ENCODE results near the gene MRPL24.

Gene MRPL24

GRCh38 chr1:156752843-156753482 lies 12.1 kb upstream of the MRPL24 start:
- Mint-ChIP-seq H3K4me1 (peaks cover 48% of the 10 kb centered on the region), H3K36me3 (peaks cover 24% of the 10 kb centered on the region), H3K9me3 (no peaks in the 10 kb centered on the region), H3K27me3 (no peaks in the 10 kb centered on the region), H3K27ac (peak overlapping the region; percentile 92), H3K4me3 (peak overlapping the region; percentile 91)
- CTCF ChIA-PET: interaction anchor here (0.7 to 4.3 kb wide), 5 partner anchors 12 to 64 kb away, joined by 3 to 40 read pairs (median 4); partner anchors contain the start of genes ISG20L2, METTL25B and PRCC
- DNase-seq: no peak

DNA sequence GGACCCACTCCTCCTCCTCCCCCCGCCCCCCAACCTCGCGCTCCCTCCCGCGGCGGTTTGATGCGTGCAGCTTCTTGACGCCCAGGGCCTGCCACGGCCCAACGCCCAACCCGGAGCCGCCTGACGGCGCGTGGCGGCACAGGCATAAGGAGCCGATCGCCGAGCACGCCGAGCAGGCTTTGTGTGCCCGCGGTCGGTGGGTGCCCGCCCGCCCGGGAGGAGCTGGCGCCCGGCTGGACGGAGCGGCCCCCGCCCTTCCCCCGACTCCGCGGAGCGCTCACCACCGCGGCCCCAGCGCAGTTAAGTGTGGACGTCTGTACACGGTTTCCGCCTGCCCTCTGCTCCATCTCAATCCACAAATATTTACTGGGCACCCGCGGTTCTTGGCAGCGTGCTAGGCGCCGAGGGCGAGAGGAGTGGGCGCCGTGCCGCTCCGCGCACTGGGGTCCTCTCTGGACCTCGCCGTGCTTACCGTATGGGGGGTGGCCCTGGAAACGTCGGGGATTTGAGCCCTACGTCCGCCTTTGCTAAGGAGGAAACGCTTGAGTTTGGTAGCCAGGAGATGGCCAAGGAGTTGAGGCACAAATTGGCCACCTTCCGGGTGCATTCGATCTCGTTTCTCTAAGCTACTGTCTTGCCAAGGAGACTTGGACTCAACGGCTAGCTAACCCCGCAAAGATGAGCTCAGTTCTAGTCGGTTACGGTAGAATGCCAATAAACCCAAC lies 11.0 kb upstream of the MRPL24 start:
- Mint-ChIP-seq H3K27ac (peak overlapping the region; percentile 92), H3K4me1 (peaks cover 57% of the 10 kb centered on the region), H3K36me3 (peaks cover 26% of the 10 kb centered on the region), H3K27me3 (no peaks in the 10 kb centered on the region), H3K4me3 (peak overlapping the region; percentile 91), H3K9me3 (no peaks in the 10 kb centered on the region)
- CTCF ChIA-PET: interaction anchor here (0.7 to 4.3 kb wide), 7 partner anchors 13 to 138 kb away, joined by 3 to 40 read pairs (median 4); partner anchors contain the start of genes ISG20L2, METTL25B and PRCC
- DNase-seq: peak; percentile 99

DNA sequence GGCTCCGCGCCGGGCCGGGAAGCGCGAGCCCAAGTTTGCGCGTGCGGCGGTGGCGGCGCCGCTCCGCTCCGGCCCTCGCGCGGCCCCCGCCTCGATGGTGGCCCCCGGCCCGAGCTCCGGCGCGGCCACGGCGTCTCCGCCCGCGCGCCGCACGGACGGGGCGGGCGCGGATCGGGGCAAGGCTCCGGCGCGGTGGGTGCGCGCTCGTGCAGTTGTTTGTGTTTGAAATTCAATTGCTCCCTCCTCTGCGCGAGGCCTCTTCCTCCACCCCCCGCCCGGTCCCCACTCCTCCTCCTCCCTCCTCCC lies 10.5 kb upstream of the MRPL24 start, which contains the start of gene HDGF:
Gene HDGF (minus strand): TSS at position 225 of the 306 bp plus-strand sequence. CDS start 246 bp downstream, outside the sequence.
- Mint-ChIP-seq H3K27ac (peak within 1 kb of the TSS; percentile 92), H3K4me1 (peaks cover 62% of the 10 kb centered on the region), H3K36me3 (peaks cover 27% of the 10 kb centered on the region), H3K27me3 (no peaks in the 10 kb centered on the region), H3K9me3 (no peaks in the 10 kb centered on the region), H3K4me3 (peak within 1 kb of the TSS; percentile 94)
- DNase-seq: no peak
- CTCF ChIA-PET: interaction anchor here (1.0 to 4.3 kb wide), 4 partner anchors 14 to 138 kb away, joined by 4 to 40 read pairs (median 4); partner anchors contain the start of genes ISG20L2 and METTL25B

DNA sequence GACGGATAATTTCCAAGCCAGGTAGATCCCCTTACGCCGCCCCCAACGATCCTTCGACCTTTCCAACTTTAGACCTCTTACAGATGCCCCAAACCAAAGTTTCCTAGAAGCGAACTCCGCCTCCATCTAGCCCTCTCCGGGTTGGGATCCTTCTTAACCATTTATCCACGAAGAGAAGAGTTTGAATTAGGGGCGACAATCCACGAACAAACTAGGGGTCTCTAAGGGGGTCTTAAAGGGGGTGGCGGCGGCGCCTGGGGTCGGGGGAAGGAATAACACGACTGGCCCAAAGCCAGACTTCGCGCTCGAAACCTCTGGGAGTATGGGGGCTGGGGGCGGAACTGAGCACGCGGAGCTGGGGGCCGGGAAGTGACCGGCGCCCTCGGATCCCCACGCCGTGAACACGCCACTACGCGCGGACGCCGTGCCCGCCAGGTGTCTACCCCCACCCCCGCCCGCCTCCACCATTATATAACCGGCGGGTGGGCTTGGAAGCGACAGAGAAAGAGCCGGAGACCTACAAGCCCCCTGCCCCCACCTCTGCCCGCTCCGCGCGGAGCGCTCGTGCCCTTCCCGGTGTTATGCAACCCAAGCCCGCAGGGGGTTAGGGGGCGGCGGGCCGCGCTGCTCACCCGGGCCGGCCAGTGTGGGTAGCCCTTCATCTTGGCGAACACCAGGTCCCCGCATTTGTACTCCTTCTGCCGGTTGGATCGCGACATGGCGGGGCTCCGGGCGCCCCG lies 10.0 kb upstream of the MRPL24 start:
- no peaks in the 10 kb centered on the region for H3K27me3 Mint-ChIP-seq
- H3K4me3 Mint-ChIP-seq: peak overlapping the region; percentile 94
- H3K4me1 Mint-ChIP-seq: peaks cover 67% of the 10 kb centered on the region
- no peaks in the 10 kb centered on the region for H3K9me3 Mint-ChIP-seq
- H3K27ac Mint-ChIP-seq: peak overlapping the region; percentile 91
- peaks cover 29% of the 10 kb centered on the region for H3K36me3 Mint-ChIP-seq
- CTCF ChIA-PET: interaction anchor here (1.0 to 4.3 kb wide), 4 partner anchors 15 to 139 kb away, joined by 4 to 40 read pairs (median 4); partner anchors contain the start of genes ISG20L2 and METTL25B
- DNase-seq: peak; percentile 60

GRCh38 chr1:156750191-156750672 lies 9.3 kb upstream of the MRPL24 start:
- peaks cover 72% of the 10 kb centered on the region for H3K4me1 Mint-ChIP-seq
- peak; percentile 39 for DNase-seq

DNA sequence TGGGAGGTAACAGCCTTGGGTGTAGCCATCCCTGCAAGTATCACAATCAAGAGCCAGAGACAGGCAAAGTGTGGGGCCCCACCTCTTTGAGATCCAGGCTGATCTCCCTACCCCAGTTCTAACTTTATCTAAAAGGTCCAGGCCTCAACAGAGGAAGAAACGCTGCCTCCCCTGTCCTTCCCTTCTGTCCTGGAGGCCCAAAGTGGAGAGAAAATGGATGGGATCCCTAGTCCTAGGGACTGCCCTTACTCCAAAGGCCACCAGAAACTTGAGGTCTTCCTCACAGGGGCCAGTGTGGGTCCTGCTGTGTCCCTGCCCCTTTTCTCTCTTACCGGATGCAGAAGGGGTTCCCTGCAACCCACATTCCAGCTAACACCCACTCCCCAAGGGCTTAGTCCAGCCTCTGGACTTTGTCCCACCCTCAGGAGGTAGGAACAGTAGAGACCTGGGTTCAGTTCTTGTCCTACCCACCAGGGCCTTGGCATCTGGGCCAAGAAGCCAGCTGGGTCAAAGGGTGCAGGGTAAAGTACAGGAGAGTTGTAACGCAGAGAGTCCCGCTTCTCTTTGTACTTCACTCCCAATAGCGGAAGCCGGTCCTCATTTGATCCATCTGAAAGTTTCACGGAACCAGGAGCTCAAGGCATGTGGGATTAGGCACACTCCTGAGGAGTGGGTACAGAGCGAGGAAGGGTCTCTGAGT lies 8.7 kb upstream of the MRPL24 start:
- no peak for DNase-seq
- no peaks in the 10 kb centered on the region for H3K9me3 Mint-ChIP-seq
- no peaks in the 10 kb centered on the region for H3K27me3 Mint-ChIP-seq
- peaks cover 38% of the 10 kb centered on the region for H3K36me3 Mint-ChIP-seq
- H3K4me1 Mint-ChIP-seq: peaks cover 74% of the 10 kb centered on the region
- H3K4me3 Mint-ChIP-seq: peak overlapping the region; percentile 94
- H3K27ac Mint-ChIP-seq: peak overlapping the region; percentile 91
- CTCF ChIA-PET: interaction anchor here (1.0 to 4.3 kb wide), 3 partner anchors 22 to 122 kb away, joined by 3 to 40 read pairs (median 3); partner anchors contain the start of genes ISG20L2 and METTL25B

More at GRCh38 chr1:156750191-156750672, 9.3 kb upstream of the MRPL24 start:
- Mint-ChIP-seq H3K27ac (peak overlapping the region; percentile 91), H3K36me3 (peaks cover 36% of the 10 kb centered on the region), H3K4me3 (peak overlapping the region; percentile 94), H3K27me3 (no peaks in the 10 kb centered on the region), H3K9me3 (no peaks in the 10 kb centered on the region)
- CTCF ChIA-PET: interaction anchor here (1.0 to 4.3 kb wide), 3 partner anchors 23 to 123 kb away, joined by 3 to 40 read pairs (median 3); partner anchors contain the start of genes ISG20L2 and METTL25B

DNA sequence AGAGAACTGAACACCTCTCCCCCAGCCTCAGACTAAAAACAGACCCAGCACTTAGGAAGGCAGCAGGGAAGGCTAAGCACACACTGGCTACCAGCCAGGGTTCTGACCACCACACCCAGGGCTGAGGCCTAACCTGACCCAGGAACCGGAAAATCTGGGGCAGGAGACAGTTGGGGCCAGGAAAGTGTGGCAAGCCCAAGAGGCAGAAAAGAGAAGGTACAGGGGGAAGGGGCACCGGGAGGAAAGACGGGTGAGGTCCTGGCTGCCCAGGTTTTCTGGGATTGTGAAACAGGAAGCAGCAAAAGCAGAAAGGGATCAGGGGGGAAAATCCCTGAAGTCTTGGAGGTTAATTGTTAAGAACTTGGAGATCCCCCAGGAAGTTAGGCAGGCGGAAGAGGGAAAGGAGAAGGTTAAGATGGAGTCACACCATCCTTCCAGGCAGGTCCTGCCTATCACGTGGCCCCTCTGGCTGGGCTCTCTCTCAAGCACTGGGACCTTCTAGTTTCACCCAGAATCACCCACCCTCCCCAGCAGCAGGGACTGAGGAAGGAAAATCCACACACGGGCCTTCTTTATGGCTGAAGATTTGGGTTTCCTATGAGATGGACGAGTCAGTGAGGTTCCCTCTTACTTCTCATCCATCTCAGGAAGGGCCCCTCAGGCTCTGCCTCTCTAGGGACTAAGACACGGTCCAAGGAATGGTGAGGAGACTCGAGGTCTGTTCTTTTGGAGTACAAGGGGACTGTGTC lies 8.0 kb upstream of the MRPL24 start:
- Mint-ChIP-seq H3K27ac (peak overlapping the region; percentile 91), H3K4me1 (peaks cover 74% of the 10 kb centered on the region), H3K9me3 (no peaks in the 10 kb centered on the region), H3K36me3 (peaks cover 43% of the 10 kb centered on the region), H3K4me3 (peak overlapping the region; percentile 94), H3K27me3 (no peaks in the 10 kb centered on the region)
- DNase-seq: no peak
- CTCF ChIA-PET: interaction anchor here (1.9 kb wide), 1 partner anchor 22 kb away, joined by 17 read pairs; no protein-coding TSS in a partner anchor

- no peaks in the 10 kb centered on the region for H3K27me3 Mint-ChIP-seq
- CTCF ChIA-PET: interaction anchor here (0.5 to 1.9 kb wide), 4 partner anchors 19 to 1192 kb away, joined by 4 to 17 read pairs (median 4); partner anchors contain the start of genes ISG20L2 and METTL25B
- peaks cover 50% of the 10 kb centered on the region for H3K36me3 Mint-ChIP-seq
- H3K9me3 Mint-ChIP-seq: no peaks in the 10 kb centered on the region
- peak overlapping the region; percentile 91 for H3K27ac Mint-ChIP-seq
- peaks cover 71% of the 10 kb centered on the region for H3K4me1 Mint-ChIP-seq
- DNase-seq: no peak
- peak overlapping the region; percentile 94 for H3K4me3 Mint-ChIP-seq
Measured at GRCh38 chr1:156747742-156748669, 7.1 kb upstream of the MRPL24 start.

- Mint-ChIP-seq H3K36me3 (peaks cover 53% of the 10 kb centered on the region), H3K9me3 (no peaks in the 10 kb centered on the region), H3K4me1 (peaks cover 72% of the 10 kb centered on the region), H3K27ac (peak overlapping the region; percentile 91), H3K4me3 (peak overlapping the region; percentile 94), H3K27me3 (no peaks in the 10 kb centered on the region)
- DNase-seq: peak; percentile 69
- CTCF ChIA-PET: interaction anchor here (0.9 to 2.3 kb wide), 5 partner anchors 9 to 113 kb away, joined by 3 to 17 read pairs (median 5); partner anchors contain the start of genes ISG20L2 and METTL25B
Measured at GRCh38 chr1:156746728-156747631, 6.1 kb upstream of the MRPL24 start.

DNA sequence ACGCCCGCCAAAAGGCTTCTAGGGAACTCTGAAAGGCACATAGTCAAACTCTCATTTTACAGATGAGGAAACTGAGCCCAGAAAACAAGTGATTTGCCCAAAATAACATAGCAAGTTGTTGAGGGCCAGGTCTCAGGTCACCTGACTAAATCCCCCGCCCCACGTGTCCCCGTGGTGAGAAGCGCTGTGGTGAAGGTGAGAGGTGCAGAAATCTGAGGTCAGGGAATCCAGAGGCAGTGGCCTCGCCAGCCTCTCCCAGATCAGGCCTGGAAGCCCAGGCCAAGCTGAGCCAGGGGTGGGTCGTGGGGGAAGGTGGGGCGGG lies 5.5 kb upstream of the MRPL24 start:
- Mint-ChIP-seq H3K4me1 (peaks cover 78% of the 10 kb centered on the region), H3K4me3 (peak overlapping the region; percentile 94), H3K27me3 (no peaks in the 10 kb centered on the region), H3K9me3 (no peaks in the 10 kb centered on the region), H3K27ac (peak overlapping the region; percentile 86), H3K36me3 (peaks cover 56% of the 10 kb centered on the region)
- no peak for DNase-seq
- CTCF ChIA-PET: interaction anchor here (0.9 to 2.3 kb wide), 2 partner anchors 10 to 21 kb away, joined by 3 to 9 read pairs; no protein-coding TSS in a partner anchor

- peak overlapping the region; percentile 86 for H3K27ac Mint-ChIP-seq
- DNase-seq: no peak
- peaks cover 83% of the 10 kb centered on the region for H3K4me1 Mint-ChIP-seq
- H3K27me3 Mint-ChIP-seq: no peaks in the 10 kb centered on the region
- CTCF ChIA-PET: interaction anchor here (0.5 to 2.3 kb wide), 2 partner anchors 20 to 147 kb away, joined by 3 to 9 read pairs; no protein-coding TSS in a partner anchor
- peaks cover 60% of the 10 kb centered on the region for H3K36me3 Mint-ChIP-seq
- no peaks in the 10 kb centered on the region for H3K9me3 Mint-ChIP-seq
- no peak overlapping the region for H3K4me3 Mint-ChIP-seq
Measured at GRCh38 chr1:156745881-156746280, 5.0 kb upstream of the MRPL24 start.
